ENCODE measurements around the gene SUSD1. TPM values are rescaled to one million over a fixed set of nuclear protein-coding genes. Genes with fewer than 3 reads are reported as not detected.
A peak's percentile ranks its signal among the peaks of the same experiment; 100 is the strongest.

SUSD1 gene
- total RNA-seq, 1 experiment from 2014 or later = 8.1 TPM

- Histone ChIP-seq H3T11ph (ENCODE audit: low read length) (no peak overlapping the region), H3K4me1 (ENCODE audit: insufficient read depth, low read length) (peaks cover 8% of the 10 kb centered on the region; the same call in 1 of the 2 replicates), H3K27me3 (ENCODE audit: insufficient read depth, low read length) (no peaks in the 10 kb centered on the region; the same call in 1 of the 2 replicates), H4K20me1 (ENCODE audit: control insufficient read depth, insufficient read depth, insufficient read length) (no peaks in the 10 kb centered on the region), H2BK5ac (ENCODE audit: insufficient read length, low read length) (no peak overlapping the region), H3K4me2 (ENCODE audit: insufficient read depth, insufficient read length, low read length) (peak overlapping the region; percentile 91), H2BK120ac (ENCODE audit: low read depth, low read length, poor library complexity, severe bottlenecking) (no peak overlapping the region), H3K14ac (ENCODE audit: insufficient read depth, low read length) (no peak overlapping the region), H2BK12ac (ENCODE audit: insufficient read length, low read depth, low read length) (no peak overlapping the region), H3K79me1 (ENCODE audit: insufficient read depth, low read depth, low read length, poor library complexity, severe bottlenecking) (no peaks in the 10 kb centered on the region), H4K91ac (ENCODE audit: insufficient read length, low read depth, low read length) (no peak overlapping the region), H3K9me3 (ENCODE audit: control insufficient read depth, low read depth, low read length) (no peaks in the 10 kb centered on the region), H3K23me2 (ENCODE audit: insufficient read length, low read depth, low read length, poor library complexity, severe bottlenecking) (peaks cover 10% of the 10 kb centered on the region), H2BK20ac (ENCODE audit: low read depth, low read length, poor library complexity, severe bottlenecking) (no peak overlapping the region), H4K8ac (replicated peaks; ENCODE audit: insufficient read length, low read depth, low read length) (no peak overlapping the region), H3K23ac (ENCODE audit: insufficient read length, low read depth, low read length) (no peak overlapping the region), H3K9ac (ENCODE audit: extremely low read depth, insufficient read length, low read length) (no peak overlapping the region), H2AK5ac (ENCODE audit: insufficient read length, low read length) (no peak overlapping the region), H4K5ac (ENCODE audit: insufficient read length, low read depth, low read length) (no peak overlapping the region), H3K18ac (ENCODE audit: insufficient read length, low read depth, low read length) (no peak overlapping the region), H3K79me2 (ENCODE audit: insufficient read depth, low read length) (no peaks in the 10 kb centered on the region), H2BK15ac (ENCODE audit: low read depth, low read length) (no peak overlapping the region), H3K4ac (ENCODE audit: low read depth, low read length) (no peak overlapping the region), H3K56ac (ENCODE audit: insufficient read length, low read depth, low read length) (no peak overlapping the region), H3K27ac (ENCODE audit: insufficient read length, low read depth, low read length) (no peak overlapping the region), H2AFZ (ENCODE audit: low read length) (no peak overlapping the region)
- Mint-ChIP-seq H3K27me3 (ENCODE audit: low read depth) (peaks cover 43% of the 10 kb centered on the region), H3K4me1 (peaks cover 38 to 39% of the 10 kb centered on the region in 2 experiments), H3K4me3 (peak overlapping the region; percentile 75 to 84), H3K27ac (no peak overlapping the region), H3K36me3 (ENCODE audit: insufficient read depth in 1 of 3, low read depth in 3 of 3) (no peaks in the 10 kb centered on the region; a peak in 2 of 7 replicates), H3K9me3 (no peaks in the 10 kb centered on the region)
- DNase-seq = no peak
- TF ChIP-seq CTCF (conservative IDR thresholded peaks at IDR 0.05) = no peak
- WGBS (ENCODE audit: extremely low coverage, insufficient read length, low lambda C conversion rate) = no CpG with 5 or more reads among the region's 18 CpGs
Observed at GRCh38 chr9:112173489-112174221, 1.4 kb downstream of the SUSD1 start.
